GM12873 (cell line): Measurements from ENCODE around the gene RB1.

Experiments used
- TF ChIP-seq, protein P1 (sequence below): IDR thresholded peaks from 2 replicates; pipeline ENCODE4 v1.5.1; 2012; ENCODE audit warnings: low read depth, mild to moderate bottlenecking, moderate library complexity, low read length, control low read depth; ENCODE audit not compliant: insufficient read depth; ENCODE audit errors: missing control alignments

The RB1 gene

DNA sequence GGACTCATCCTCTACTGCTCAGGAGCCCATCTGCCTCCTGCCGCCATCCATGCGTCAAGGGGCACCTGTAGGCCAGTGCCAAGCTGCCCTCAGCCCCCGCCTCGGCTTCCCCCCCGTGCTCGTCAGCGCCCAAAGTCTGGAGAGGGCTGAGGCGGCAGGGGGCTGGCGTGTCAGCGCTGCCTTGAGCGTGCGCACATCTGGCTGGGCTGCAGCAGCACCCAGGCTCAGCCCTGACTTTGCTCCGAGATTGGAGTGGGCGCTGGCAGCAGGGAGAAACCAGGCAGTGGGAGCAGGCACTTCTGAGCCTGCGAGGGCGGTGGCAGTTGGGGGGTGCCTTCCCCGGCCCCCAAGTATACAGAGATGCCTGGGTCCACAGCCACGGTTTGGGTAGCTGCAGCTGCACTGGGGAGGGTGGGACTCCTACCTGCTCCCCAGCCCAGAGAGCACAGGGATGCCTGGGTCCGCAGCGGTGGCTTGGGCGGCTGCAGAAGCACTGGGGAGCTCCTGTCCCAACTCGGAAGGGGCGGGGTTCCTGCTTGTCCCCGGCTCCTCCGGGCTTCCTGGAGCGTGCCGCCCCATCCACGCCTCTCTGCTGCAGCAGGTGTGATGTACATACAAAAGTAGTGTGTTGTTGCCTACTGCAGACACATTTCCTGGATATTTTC lies 154.2 kb downstream of the RB1 start:
- TF ChIP-seq, protein P1, sequence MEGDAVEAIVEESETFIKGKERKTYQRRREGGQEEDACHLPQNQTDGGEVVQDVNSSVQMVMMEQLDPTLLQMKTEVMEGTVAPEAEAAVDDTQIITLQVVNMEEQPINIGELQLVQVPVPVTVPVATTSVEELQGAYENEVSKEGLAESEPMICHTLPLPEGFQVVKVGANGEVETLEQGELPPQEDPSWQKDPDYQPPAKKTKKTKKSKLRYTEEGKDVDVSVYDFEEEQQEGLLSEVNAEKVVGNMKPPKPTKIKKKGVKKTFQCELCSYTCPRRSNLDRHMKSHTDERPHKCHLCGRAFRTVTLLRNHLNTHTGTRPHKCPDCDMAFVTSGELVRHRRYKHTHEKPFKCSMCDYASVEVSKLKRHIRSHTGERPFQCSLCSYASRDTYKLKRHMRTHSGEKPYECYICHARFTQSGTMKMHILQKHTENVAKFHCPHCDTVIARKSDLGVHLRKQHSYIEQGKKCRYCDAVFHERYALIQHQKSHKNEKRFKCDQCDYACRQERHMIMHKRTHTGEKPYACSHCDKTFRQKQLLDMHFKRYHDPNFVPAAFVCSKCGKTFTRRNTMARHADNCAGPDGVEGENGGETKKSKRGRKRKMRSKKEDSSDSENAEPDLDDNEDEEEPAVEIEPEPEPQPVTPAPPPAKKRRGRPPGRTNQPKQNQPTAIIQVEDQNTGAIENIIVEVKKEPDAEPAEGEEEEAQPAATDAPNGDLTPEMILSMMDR: no peak

DNA sequence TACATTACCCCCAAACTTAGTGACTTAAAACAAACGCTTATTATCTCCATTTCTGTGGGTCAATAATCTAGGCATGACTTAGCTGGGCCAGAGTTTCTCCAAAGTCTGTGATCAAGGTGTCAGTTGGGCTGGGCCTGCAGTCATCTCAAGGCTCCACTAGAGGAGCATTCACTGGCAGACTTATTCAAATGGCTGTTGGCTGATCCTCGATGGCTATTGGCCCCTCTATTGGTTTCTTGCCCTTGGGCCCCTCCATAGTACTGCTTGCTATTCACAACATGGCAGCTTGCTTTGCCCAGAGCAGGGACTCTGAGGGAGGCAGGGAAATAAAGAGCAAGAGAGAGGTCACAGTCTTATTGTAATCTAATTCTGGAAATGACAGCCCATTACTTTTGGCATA lies 171.7 kb downstream of the RB1 start:
- TF ChIP-seq, protein P1: peak; percentile 18

DNA sequence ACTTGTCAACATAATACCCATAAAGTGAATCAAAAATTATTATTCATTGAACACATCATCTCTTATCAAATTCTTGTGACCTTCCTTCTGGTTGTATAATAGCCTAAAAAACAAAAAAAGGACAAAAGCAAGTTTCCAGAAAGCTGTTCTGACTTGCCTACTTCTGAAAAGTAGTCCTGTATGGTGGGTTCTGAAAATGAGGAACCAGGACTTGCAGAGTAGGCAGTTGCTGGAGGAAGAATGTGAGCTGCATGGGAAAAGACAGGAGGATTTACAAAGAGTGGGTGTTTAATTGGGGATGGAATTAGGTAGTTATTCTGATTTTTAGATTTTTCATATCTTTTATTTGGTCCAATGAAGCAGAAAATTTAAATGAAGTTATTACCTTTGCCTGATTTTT lies 172.7 kb downstream of the RB1 start:
- TF ChIP-seq, protein P1: no peak

DNA sequence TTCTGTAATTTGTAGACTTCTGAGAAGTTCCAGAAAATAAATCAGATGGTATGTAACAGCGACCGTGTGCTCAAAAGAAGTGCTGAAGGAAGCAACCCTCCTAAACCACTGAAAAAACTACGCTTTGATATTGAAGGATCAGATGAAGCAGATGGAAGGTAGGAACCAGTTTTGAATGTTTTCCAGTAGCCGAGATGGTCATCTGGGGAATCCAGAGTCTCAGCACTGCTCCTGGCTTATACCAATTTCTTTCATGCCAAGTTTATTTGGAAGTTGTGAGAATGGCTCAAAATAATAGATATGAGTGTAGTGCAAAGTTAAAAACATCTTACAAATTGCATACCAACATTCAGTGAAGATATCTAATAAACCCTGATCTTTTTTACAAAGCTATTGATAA lies 173.1 kb downstream of the RB1 start:
- TF ChIP-seq, protein P1: no peak

DNA sequence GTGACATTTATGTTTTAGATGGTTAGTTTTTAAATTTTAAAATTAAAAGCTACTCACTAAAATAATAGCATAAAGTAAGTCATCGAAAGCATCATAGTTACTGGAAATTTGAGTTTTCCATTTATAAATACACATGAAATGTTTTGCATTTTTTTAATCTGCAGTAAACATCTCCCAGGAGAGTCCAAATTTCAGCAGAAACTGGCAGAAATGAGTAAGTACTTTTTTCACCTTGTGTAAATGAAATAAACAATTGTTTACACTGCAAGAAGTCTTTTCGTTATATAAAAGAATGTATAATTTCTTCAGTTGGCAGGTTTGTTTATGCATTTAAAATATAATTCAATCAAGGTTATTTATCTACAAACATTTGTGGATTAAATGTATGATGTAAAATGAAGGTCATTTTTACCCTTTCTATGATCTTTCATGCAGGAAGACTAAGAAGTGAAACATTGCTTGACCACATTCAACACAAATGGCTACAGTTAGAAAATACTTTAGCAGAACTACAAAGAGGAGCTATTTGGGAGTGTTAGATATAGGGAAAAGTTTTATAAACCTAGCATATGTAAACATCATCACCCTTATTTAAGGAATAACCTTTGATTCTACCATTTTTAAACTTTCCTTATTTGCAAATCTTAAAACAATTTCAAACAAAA lies 173.8 kb downstream of the RB1 start:
- TF ChIP-seq, protein P1: no peak

DNA sequence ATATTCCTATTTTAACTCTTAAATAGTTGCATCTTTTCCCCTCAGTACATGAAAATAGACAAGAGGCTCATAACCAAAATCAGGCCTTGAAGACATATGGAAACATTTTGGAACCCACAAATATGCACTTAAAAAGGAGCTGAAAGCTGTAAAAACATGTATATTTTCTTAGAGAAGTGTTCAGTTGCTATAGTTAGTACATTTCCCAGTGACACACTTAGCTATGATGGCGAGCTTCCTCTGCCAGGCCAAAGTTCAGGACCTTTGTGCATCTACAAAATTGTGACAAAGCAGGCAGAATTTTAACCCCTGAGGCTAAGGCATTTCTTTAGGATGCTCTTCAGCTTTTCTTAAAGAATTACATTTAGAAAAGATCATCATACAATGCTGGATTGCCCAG lies 174.8 kb downstream of the RB1 start:
- TF ChIP-seq, protein P1: no peak

DNA sequence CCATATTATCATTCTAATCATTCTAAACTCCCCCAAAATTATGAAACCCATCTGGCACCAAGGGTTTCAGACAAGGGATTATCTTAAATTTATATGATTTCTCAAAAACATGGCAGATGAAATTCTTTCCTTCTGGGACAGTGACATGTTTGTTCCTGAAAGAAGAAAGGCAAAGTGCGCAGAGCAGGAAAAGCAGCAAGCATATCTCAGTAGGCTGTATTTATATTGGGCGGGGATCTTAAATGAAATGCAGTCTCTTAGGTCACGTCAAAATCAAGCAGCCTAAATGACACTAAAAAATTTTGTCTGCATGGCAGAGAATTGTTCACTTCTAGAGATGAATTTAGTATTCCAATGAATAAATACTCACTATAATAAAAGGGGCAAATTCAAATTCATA lies 180.0 kb downstream of the RB1 start:
- TF ChIP-seq, protein P1: no peak
